B cell (primary cell): Measurements from ENCODE around the gene MOB2. TPM values are rescaled to one million over a fixed set of nuclear protein-coding genes. Genes with fewer than 3 reads are reported as not detected.
A peak's percentile ranks its signal among the peaks of the same experiment; 100 is the strongest.

ENCODE experiments used
- ATAC-seq: fragments of 200-7000 bp; cut with Tn5 transposase; one replicate; pipeline ENCODE4 v1.10.0; 2021; ENCODE audit warnings: low read depth, mild to moderate bottlenecking, moderate number of reproducible peaks, moderate library complexity
- CTCF ChIA-PET: fragments of 350-600 bp; sonication (Branson Sonifier 250); formaldehyde crosslinking; loops from one replicate; lab custom pipeline; 2021; ENCODE audit warnings: antibody characterized with exemption, inconsistent platforms; lab: Charles Lee
- POLR2A ChIA-PET: fragments of 350-600 bp; sonication (Branson Sonifier 250); formaldehyde crosslinking; loops from one replicate; lab custom pipeline; 2021; ENCODE audit warnings: antibody characterized with exemption; lab: Charles Lee
- DNase-seq: peaks from one replicate; pipeline ENCODE4 v3.0.0; 2013
- H2AFZ ChIP-seq: 2 replicates; pipeline ENCODE4 v1.6.1; 2012; ENCODE audit warnings: mild to moderate bottlenecking, low read depth, low read length; ENCODE audit not compliant: insufficient read depth, poor library complexity, severe bottlenecking
- H3K27ac ChIP-seq, 2 donors: 1 replicate in 1 of 2; 2 replicates in 1 of 2; pipeline ENCODE4 v1.5.1; 2012 to 2013; ENCODE audit warnings: low read length in 2 of 2, mild to moderate bottlenecking in 2 of 2, moderate library complexity in 1 of 2
- H3K27me3 ChIP-seq, 4 experiments: fragments of 200-600 bp in 1 of 4; sonication (generic) in 1 of 4; replicated peaks in 1 of 4; 1 replicate in 2 of 4; 2 replicates in 2 of 4; pipeline versions ENCODE4 v1.6.1 to v1.7.0; 2013 to 2016; ENCODE audit warnings: low read length in 3 of 4, mild to moderate bottlenecking in 2 of 4, mixed read lengths in 1 of 4, moderate library complexity in 1 of 4; ENCODE audit not compliant: insufficient read depth in 4 of 4, control insufficient read depth in 3 of 4; ENCODE audit errors: control extremely low read depth in 1 of 4
- H3K36me3 ChIP-seq, 2 experiments: replicated peaks in 1 of 2; 1 replicate in 1 of 2; 2 replicates in 1 of 2; pipeline versions ENCODE4 v1.6.1 to v1.7.1; 2013; ENCODE audit warnings: low read length in 1 of 2; ENCODE audit not compliant: insufficient read depth in 2 of 2, control insufficient read depth in 1 of 2; ENCODE audit errors: control extremely low read depth in 1 of 2, extremely low read depth in 1 of 2
- H3K4me1 ChIP-seq, 2 donors: fragments of 200-600 bp in 1 of 2; sonication (generic) in 1 of 2; 1 replicate in 1 of 2; 2 replicates in 1 of 2; pipeline versions ENCODE4 v1.5.1 to v1.6.1; 2013 to 2017; ENCODE audit warnings: low read length in 2 of 2; ENCODE audit not compliant: control insufficient read depth in 2 of 2, insufficient read depth in 2 of 2
- H3K4me2 ChIP-seq: replicated peaks from 2 replicates; pipeline ENCODE3; 2012; ENCODE audit warnings: mild to moderate bottlenecking, low read depth, low read length; ENCODE audit not compliant: poor library complexity, severe bottlenecking
- H3K4me3 ChIP-seq, 5 experiments: fragments of 200-600 bp in 1 of 5; sonication (generic) in 1 of 5; 1 replicate in 3 of 5; 2 replicates in 2 of 5; pipeline versions ENCODE4 v1.5.1 to v1.7.0; 2011 to 2016; ENCODE audit warnings: low read length in 4 of 5, mild to moderate bottlenecking in 4 of 5, low read depth in 2 of 5, control low read depth in 1 of 5, moderate library complexity in 1 of 5; ENCODE audit not compliant: insufficient read depth in 1 of 5; ENCODE audit errors: control extremely low read depth in 1 of 5, extremely low read depth in 1 of 5
- H3K79me2 ChIP-seq: fragments of 200-600 bp; sonication (generic); one replicate; pipeline ENCODE4 v1.6.0; 2016; ENCODE audit warnings: low read length; ENCODE audit not compliant: control insufficient read depth, insufficient read depth
- H3K9ac ChIP-seq: fragments of 200-600 bp; sonication (generic); 2 replicates; pipeline ENCODE4 v1.6.1; 2017; ENCODE audit warnings: mild to moderate bottlenecking, low read length, moderate library complexity
- H3K9me3 ChIP-seq, 3 donors: one replicate each; pipeline versions ENCODE4 v1.6.1 to v1.7.1; 2013; ENCODE audit warnings: low read length in 2 of 3; ENCODE audit not compliant: control insufficient read depth in 2 of 3, insufficient read depth in 1 of 3; ENCODE audit errors: control extremely low read depth in 1 of 3
- H4K20me1 ChIP-seq: 2 replicates; pipeline ENCODE4 v1.6.0; 2012; ENCODE audit warnings: mild to moderate bottlenecking, low read length; ENCODE audit not compliant: insufficient read depth, control insufficient read depth, poor library complexity, severe bottlenecking
- H3K27ac Mint-ChIP-seq: one replicate; pipeline ENCODE4 v1.8.0; 2021; ENCODE audit warnings: mixed read lengths
- H3K27me3 Mint-ChIP-seq: one replicate; pipeline ENCODE4 v1.8.0; 2021; ENCODE audit warnings: mixed read lengths
- H3K4me1 Mint-ChIP-seq: one replicate; pipeline ENCODE4 v1.8.0; 2021; ENCODE audit warnings: mixed read lengths
- H3K4me3 Mint-ChIP-seq: one replicate; pipeline ENCODE4 v1.8.0; 2021; ENCODE audit warnings: mixed read lengths
- H3K9me3 Mint-ChIP-seq: one replicate; pipeline ENCODE4 v1.8.0; 2022; ENCODE audit warnings: mixed read lengths; ENCODE audit not compliant: insufficient read depth
- EZH2 ChIP-seq: IDR thresholded peaks from 2 replicates; pipeline ENCODE4 v1.6.1; 2012; ENCODE audit warnings: borderline replicate concordance, low read depth, mild to moderate bottlenecking, moderate library complexity, low read length; ENCODE audit not compliant: insufficient read depth, poor library complexity, severe bottlenecking
- WGBS: methylation state at CpG from one replicate; pipeline ENCODE4 v1.1.5; 2013; ENCODE audit warnings: missing lambda C conversion rate; ENCODE audit not compliant: insufficient coverage; 5-methylcytosine and 5-hydroxymethylcytosine counted together
- intact Hi-C: fragments of 100-400 bp; cut with micrococcal nuclease; formaldehyde crosslinking; loops from one replicate; pipeline ENCODE4 v1.10.0; 2022
- polyA plus RNA-seq: library from polyadenylated mRNA; depleted of rRNA; stranded (reverse); fragments of >200 nt; gene quantifications from 2 replicates; pipeline ENCODE4 v1.2.3, GENCODE V29; 2012
- total RNA-seq, 2 donors: library from RNA; stranded (reverse); fragments of 120-200 nt in 1 of 2; gene quantifications; 1 replicate in 1 of 2; 2 replicates in 1 of 2; pipeline versions ENCODE4 v1.2.3 to v1.2.4, GENCODE V29; 2013 to 2022
- TF ChIP-seq, protein P1 (sequence below): fragments of 200-600 bp; IDR thresholded peaks from one replicate; pipeline ENCODE4 v1.8.0; 2022; ENCODE audit warnings: antibody characterized with exemption, mild to moderate bottlenecking

Gene MOB2
- total and polyA plus RNA-seq, 2 donors (not counting 1 experiment from before 2014, with no cell fraction given) = 55.7 to 57.6 TPM

GRCh38 chr11:1487851-1488574 is 1.4 kb upstream of the MOB2 start:
- 89% methylated on average over 23 of the region's 23 CpGs for WGBS
- Histone ChIP-seq H3K4me3 (no peak overlapping the region), H2AFZ (no peak overlapping the region), H3K36me3 (peaks cover 0 to 2% of the 10 kb centered on the region in 2 experiments), H3K4me1 (peaks cover 21 to 45% of the 10 kb centered on the region in 2 donors), H3K9ac (no peak overlapping the region), H3K4me2 (no peak overlapping the region), H3K79me2 (peaks cover 93% of the 10 kb centered on the region), H3K27me3 (no peaks in the 10 kb centered on the region), H3K9me3 (peaks cover 0 to 8% (median 0%) of the 10 kb centered on the region in 3 donors), H3K27ac (no peak overlapping the region), H4K20me1 (peaks cover 100% of the 10 kb centered on the region)
- no peak overlapping the region for H3K4me3 Mint-ChIP-seq
- DNase-seq = no peak
- no peak for ATAC-seq
- H3K4me1 Mint-ChIP-seq = peaks cover 49% of the 10 kb centered on the region
- CTCF ChIA-PET = no interaction called here
- H3K27me3 Mint-ChIP-seq = no peaks in the 10 kb centered on the region
- H3K27ac Mint-ChIP-seq = peak overlapping the region; percentile 37
- H3K9me3 Mint-ChIP-seq = no peaks in the 10 kb centered on the region
- POLR2A ChIA-PET = no interaction called here
- no peak for TF ChIP-seq EZH2
- intact Hi-C loops = no loop called here

- H3K79me2 ChIP-seq = peaks cover 85% of the 10 kb centered on the region
- DNase-seq (no peak), ATAC-seq (no peak)
- Mint-ChIP-seq H3K4me1 (peaks cover 41% of the 10 kb centered on the region), H3K27ac (peak overlapping the region; percentile 37), H3K4me3 (no peak overlapping the region), H3K9me3 (no peaks in the 10 kb centered on the region), H3K27me3 (no peaks in the 10 kb centered on the region)
- H3K4me1 ChIP-seq = peaks cover 21 to 45% of the 10 kb centered on the region in 2 donors
- CTCF ChIA-PET = no interaction called here
- no peak overlapping the region for H3K4me3 ChIP-seq
- intact Hi-C loops = no loop called here
- H2AFZ ChIP-seq = no peak overlapping the region
- peaks cover 0 to 2% of the 10 kb centered on the region in 2 experiments for H3K36me3 ChIP-seq
- no peak overlapping the region for H3K4me2 ChIP-seq
- 89% methylated on average over 21 of the region's 21 CpGs for WGBS
- POLR2A ChIA-PET = no interaction called here
- H3K27ac ChIP-seq = no peak overlapping the region
- H3K27me3 ChIP-seq = no peaks in the 10 kb centered on the region
- TF ChIP-seq, protein P1, sequence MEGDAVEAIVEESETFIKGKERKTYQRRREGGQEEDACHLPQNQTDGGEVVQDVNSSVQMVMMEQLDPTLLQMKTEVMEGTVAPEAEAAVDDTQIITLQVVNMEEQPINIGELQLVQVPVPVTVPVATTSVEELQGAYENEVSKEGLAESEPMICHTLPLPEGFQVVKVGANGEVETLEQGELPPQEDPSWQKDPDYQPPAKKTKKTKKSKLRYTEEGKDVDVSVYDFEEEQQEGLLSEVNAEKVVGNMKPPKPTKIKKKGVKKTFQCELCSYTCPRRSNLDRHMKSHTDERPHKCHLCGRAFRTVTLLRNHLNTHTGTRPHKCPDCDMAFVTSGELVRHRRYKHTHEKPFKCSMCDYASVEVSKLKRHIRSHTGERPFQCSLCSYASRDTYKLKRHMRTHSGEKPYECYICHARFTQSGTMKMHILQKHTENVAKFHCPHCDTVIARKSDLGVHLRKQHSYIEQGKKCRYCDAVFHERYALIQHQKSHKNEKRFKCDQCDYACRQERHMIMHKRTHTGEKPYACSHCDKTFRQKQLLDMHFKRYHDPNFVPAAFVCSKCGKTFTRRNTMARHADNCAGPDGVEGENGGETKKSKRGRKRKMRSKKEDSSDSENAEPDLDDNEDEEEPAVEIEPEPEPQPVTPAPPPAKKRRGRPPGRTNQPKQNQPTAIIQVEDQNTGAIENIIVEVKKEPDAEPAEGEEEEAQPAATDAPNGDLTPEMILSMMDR = no peak
- TF ChIP-seq EZH2 = no peak
- peaks cover 0 to 8% (median 0%) of the 10 kb centered on the region in 3 donors for H3K9me3 ChIP-seq
- no peak overlapping the region for H3K9ac ChIP-seq
- peaks cover 100% of the 10 kb centered on the region for H4K20me1 ChIP-seq
Observed at GRCh38 chr11:1487091-1487850, 692 bp upstream of the MOB2 start.
